Tongue (tissue), 2 donors: Measurements from ENCODE around the gene VIPR2. TPM values are rescaled to one million over a fixed set of nuclear protein-coding genes. Genes with fewer than 3 reads are reported as not detected.
A peak's percentile ranks its signal among the peaks of the same experiment; 100 is the strongest.

Source experiments
- DNase-seq: peaks from one replicate; pipeline ENCODE4 v3.0.0-alpha.2; 2015
- total RNA-seq: library from RNA; depleted of rRNA; stranded (reverse); fragments of >200 nt; gene quantifications from one replicate; pipeline ENCODE4 v1.2.3, GENCODE V29; 2014

The VIPR2 gene
- total RNA-seq, 1 donor from 2014 or later = 9.6 TPM

DNA sequence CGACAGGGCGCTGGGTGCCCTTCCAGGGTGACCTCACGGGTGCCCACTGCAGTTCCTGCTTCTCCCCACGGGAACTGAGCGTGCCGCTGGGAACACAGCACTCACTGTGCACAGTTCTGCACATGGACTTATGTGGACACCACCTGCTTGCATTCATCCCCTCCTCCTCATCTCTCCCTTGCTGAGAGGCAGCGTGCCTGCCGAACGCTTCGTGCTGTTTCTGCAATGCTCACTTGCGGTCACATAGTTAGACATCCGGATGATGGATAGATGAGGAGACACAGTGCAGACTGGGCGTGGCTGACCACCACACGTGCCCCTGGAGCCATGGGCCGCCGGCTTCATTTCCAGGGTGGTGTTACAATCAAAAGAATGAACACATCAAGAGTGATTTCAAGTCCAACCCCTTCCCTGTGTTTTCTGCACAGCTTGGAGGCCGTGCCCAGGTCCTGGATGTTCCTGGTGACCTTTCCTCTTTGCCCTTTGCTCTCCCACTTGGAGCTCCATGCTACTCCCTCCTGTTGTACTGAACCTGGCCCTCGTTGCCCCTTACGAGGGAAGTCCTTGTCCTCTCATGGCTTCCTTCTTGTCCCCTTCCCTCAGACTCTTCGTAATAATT is 119.4 kb downstream of the VIPR2 start:
- no peak for DNase-seq

DNA sequence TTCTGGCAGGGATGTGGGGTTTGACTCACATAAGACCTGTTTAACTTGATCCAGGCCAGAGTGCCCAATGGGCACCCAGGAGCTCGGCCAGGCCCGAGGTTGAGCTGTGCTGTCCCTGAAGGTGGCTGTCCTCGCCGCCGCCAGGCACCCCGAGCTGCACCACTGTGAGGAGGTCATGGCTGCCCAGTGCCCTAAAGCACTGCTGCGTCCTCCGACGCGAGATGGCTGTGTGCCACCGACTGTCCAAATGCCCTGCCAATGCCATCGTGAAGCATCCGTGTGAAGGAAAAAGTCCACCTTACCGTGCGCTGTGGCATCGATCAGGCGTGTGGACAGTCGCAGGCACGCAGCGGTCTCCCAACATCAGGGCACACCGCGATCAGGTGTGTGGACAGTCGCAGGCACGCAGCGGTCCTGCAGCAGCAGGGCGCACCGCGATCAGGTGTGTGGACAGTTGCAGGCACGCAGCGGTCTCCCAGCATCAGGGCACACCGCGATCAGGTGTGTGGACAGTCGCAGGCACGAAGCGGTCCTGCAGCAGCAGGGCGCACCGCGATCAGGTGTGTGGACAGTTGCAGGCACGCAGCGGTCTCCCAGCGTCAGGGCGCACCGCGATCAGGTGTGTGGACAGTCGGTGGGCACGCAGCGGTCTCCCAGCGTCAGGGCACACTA is 120.3 kb downstream of the VIPR2 start:
- DNase-seq = no peak

DNA sequence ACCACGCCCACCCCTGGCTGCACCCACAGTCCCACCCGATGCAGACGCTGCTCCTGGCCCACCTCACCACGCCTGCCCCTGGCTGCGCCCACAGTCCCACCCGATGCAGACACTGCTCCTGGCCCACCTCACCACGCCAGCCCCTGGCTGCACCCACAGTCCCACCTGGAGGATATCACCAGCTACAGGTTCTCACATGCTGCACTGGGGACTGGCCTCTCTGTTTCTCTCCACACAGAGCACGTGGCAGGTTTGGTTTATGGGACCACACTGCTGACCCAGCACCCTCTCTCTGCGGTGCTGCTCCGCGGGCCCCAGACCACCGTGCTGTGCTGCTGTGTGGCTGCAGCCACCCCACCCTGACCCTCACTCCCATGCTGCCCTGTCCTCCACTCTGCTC is 120.9 kb downstream of the VIPR2 start:
- DNase-seq = no peak

DNA sequence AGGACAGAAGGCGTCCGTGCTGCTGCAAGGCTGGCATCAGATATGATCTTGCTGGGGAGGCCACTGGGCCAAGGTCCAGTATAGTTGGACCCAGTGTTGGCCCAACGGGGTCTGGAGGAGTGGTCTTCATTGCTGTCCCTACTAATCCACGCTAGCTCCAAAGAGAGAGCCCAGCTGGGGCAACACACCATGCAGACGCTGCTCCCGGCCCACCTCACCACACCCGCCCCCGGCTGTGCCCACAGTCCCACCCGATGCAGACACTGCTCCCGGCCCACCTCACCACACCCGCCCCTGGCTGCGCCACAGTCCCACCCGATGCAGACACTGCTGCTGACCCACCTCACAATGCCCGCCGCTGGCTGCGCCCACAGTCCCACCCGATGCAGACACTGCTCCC is 121.5 kb downstream of the VIPR2 start:
- no peak for DNase-seq

DNA sequence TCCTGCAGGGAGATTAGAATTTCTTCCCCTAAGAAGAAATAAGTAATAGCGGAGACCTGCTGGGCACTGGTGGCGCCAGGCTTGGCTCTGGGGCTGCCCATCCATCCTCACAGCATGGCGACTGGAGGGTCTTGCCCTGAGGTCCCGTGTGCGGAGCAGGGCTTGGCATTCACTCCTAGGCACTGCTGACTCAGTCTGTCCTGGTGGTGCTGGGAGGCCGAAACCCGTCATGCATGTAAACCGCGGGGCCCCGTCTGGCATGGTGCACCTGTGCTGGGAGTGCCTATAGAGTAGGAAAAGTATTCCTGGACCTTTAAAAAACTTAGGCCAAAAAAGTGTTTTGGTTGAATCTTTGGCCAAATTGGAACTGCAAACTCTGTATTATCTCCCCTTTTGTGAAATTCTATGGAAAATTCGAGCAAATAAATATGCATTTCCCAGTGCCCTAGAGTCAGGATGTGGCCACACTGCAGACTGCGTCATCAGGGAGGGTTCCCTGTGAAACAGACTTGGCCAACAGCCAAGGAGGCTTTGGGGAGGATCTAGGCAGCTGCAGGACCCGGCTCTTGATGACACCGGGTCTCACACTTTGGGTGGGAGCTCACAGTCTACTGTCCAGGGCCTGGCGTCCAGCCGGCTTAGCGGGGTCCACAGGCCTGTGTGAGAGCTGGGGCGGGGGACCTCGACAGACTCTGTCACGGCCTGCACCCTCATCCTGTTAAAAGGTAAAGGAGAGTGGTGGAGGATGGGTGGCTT is 122.3 kb downstream of the VIPR2 start:
- DNase-seq = peak; percentile 51

DNA sequence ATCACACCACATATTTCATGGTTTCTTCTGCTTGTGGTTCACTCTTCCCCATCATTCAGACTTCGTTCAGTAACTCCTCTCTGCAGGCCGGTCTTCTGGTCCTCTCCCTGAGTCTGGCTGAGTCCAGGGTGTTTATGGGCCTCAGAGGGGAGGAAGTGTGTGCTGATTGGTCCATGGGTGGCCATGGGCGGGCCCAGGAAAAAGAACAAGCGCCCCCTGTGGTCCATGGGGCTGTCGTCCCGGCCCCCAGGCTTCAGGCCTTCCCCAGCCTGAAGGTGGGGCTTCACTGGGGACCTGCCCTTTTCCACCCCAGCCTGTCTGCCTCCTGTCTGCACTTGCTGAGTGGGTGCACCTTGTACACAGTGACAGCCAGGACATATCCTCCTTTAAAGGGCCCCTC is 123.7 kb downstream of the VIPR2 start:
- DNase-seq = no peak

DNA sequence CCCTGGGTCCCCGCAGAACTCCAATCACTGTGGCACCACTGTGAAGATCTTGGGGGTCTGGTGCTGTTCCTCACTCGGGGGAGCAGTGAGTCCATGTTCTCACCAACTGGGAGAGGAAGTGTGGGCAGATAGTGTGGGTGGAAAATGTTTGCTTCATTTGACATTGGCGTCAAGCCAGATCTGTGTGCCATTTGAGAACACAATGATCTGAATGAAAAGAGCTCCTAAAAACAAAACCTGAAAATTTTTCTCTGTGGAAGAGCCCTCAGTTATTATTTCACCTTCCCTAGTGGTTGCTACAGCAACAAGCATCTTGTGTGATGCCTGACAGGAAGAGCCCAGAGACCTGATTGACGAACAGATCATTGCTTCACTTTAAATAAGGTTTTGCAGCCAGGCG is 125.6 kb downstream of the VIPR2 start:
- no peak for DNase-seq

DNA sequence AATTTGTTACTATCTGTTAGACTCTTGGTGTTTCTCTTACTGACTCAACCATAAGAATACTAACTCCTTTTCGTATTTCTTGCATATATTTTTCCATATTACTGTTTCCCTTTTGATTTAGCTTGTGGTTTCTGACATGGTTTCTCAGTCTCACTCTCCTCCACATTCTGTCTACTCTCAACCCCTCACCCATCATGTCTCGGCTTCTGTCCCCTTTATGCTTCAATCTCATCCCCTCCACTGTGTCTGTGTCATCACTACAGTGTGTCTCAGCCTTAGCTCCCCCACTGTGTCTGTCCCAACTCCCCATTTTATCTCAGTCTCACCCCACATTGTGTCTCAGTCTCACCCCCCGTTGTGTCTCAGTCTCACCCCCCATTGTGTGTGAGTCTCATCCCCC is 126.9 kb downstream of the VIPR2 start:
- no peak for DNase-seq

DNA sequence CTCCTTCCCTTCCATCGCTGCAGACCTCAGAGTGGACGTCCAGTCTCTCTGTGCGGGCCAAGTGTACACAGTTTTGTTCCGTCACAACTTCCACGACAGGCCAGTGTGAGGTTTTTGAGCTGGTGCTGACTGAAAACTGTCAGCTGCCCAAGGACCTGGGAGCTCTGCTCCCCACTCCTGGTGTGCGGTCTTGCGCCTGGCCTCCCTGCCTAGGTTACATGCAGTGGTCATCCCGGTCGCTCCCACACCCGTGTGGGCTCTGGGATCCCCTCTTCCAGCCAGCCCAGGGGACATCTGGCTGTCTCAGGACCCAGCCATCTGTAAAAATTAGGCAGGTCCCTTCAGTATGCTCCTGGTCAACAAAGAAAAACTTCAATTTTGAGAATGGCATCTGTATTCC is 127.5 kb downstream of the VIPR2 start:
- no peak for DNase-seq

DNA sequence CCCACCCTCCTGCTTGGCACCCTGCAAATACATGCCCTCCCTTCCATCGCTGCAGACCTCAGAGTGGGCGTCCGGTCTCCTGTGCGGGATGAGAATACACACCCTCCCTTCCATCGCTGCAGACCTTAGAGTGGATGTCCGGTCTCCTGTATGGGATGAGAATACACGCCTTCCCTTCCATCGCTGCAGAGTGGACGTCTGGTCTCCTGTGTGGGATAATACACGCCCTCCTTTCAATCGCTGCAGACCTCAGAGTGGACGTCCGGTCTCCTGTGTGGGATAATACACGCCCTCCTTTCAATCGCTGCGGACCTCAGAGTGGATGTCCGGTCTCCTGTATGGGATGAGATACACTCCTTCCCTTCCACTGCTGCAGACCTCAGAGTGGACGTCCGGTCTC is 128.1 kb downstream of the VIPR2 start:
- no peak for DNase-seq

DNA sequence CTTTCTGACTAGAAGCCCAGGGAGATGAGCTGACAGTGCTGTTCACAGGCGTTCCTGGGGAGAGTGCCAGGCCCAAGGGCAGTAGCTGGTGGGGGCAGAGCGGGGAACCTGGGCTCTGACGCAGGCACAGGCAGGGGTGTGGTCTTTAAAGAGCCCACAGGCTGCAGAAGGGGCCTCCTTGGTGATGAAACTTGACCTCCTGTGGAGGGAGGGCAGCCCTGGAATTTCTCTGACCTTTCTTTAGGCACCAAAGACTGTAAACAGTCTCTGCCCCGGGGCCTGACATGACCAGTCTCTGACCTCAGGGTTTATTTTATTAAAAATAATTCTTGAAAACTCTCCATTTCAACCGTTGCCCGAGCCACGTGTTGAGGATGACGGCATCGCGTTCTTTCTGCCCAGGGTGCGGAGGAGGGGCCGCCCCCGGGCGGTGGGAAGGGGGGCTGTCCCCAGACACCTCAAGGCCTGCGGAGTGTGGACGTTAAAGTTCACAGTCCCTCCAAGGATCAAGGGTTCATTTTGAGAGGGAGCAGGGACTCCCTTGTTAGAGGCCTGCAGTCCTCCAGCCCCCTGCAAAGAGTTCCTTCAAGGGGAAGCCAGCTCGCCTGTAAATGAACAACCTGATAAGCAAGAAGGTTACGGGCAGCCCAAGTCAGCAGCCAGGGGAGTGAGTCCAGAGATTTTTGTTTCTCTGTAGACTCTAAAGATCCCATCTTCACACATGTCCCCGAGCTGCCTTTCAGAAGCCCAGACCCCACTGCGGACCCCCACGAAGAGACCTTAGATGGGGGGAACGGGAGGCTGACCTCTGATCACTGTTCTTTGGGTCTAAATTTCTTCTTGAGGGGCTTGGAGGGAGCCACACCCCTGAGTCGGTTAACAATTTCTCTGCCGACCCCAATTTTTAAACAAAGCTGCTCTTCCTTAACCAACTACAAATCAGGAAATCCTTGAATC is 128.9 kb downstream of the VIPR2 start:
- DNase-seq = peak; percentile 68

DNA sequence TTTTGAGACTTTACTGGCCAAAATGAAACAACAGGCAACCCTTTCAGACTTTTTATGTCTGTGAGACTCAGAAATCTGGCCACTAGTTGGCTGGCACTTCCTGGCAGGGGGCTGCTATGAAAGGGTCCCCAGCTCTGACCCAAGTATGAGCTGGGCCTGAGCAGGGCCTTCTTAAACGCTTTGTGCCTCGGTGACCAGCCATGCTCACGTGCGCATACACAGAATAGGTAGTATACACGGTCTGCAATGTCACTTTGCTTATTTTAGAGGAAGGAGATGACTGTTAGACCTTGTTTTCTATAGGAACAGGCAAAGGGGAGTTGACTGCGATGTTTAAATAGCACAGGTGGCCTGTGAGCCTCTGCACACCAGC is 129.6 kb downstream of the VIPR2 start:
- no peak for DNase-seq

DNA sequence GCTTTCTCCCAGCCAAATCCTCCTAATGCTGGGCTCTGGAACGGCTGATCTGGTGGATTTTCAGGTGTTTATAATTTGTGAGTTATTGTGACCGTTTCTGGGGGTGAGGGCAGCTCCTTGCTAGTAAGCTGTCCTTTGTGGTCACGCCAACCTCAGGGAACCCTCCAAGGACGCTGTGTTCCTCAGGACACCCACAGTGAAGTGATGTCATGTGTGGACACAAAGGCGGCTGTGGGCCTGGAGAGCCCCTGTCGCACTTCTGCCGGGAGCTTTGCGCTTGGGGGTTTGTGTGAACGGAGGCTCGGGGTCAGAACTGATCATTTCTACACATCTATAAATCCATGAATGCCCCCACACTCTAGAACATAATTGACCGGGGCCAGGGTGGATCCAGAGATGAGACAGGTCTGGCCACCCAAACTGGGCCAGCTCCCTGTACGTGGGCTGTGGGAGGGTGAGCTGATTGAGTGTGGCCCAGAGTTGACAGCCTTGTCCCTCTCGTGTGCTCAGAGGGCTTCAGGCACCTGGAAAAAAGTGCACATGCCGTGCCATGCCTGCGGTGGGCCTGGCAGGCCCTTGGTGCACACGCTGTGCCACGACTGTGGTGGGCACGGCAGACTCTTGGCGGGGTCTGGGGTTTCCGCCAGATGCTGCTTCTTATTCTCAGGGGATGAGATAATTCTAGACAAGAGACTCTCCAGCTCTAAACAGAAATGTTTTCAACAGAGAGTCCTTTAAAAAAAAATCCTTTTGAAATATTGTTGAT is 130.2 kb downstream of the VIPR2 start:
- DNase-seq = no peak

DNA sequence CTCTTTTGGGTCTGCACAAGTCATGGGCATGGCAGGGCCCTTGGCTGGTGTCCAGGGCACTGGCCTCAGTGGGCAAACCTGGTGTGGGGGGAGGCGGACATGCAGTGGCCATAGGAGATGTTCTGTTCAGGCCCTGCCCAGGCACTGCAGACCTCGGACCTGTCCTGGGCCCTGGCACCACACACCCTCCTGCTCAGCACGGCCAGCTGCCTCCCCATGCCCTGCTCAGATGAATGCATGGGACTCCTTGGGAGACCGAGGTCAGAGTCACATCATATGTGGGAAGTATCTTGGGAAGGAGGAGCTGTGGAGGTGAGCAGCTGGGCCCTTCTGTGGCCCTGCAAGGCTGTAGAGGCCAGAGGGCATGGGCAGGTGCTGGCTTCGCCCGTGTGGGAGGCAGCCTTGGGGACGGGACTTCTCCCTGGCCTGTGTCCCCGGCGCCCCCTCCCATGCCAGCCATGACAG is 130.8 kb downstream of the VIPR2 start:
- no peak for DNase-seq

DNA sequence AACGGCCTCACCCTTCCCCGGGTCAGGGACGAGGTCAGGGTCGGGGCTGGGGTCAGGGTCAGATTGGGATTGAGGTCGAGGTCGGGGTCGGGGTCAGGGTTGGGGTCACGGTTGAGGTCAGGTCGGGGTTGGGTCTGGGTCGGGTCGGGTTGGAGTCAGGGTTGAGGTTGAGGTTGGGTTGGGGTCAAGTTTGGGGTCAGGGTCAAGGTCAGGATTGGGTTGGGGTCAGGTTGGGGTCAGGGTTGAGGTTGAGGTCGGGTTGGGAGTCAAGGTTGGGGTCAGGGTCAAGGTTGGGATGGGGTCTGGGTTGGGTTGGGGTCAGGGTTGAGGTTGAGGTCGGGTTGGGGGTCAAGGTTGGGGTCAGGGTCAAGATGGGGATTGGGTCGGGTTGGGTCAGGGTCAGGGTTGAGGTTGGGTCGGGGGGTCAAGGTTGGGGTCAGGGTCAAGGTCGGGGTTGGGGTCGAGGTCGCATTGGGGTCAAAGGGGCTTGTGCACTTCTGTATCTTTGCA is 131.4 kb downstream of the VIPR2 start:
- no peak for DNase-seq

DNA sequence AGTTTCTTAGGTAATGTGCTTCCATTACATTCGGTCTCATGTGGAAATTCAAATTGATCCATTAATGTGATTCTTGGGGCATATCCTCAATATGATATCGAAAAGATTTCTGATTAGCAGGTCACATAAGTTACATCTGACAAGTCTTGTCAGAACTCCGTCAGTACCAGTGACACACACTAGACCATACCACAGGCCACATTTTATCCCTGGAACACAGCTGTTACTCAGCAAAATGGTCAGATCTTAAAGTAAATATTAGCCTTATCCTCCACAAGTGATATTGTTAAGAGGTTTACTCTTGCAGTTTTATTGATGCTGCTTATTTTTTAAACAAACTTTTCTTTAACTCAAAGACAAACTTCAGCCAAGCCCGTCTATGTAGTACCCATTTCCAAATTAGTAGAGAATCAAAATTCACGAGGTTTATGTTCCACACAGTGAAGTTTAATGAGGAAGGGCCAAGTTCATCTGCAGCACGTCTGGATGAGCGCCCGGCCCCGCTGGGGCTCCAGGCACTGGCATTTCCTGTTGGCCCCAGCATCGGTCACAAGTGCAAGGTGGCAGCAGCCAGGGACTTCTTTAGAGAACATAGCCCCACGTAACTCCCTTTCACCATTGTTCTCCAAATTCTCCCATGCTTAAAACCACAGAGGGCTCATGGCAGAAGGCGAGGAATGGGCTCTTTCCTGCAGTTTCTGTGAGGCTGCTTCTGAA is 132.2 kb downstream of the VIPR2 start:
- peak; percentile 35 for DNase-seq

DNA sequence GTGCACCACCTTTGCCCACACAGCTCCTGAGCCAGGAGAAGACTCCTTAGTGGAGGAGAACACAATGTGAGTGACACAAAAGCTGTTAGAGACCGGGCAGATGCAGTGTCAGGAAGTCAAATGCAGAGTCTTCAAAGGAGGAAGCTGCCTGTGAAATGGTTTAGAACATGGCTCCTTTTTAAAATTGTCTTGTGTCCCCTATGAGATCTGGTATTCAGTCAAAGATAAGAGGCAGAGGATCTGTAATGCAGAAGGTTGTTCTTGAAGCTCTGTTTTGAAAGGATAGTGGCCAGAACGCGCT is 133.0 kb downstream of the VIPR2 start:
- no peak for DNase-seq

DNA sequence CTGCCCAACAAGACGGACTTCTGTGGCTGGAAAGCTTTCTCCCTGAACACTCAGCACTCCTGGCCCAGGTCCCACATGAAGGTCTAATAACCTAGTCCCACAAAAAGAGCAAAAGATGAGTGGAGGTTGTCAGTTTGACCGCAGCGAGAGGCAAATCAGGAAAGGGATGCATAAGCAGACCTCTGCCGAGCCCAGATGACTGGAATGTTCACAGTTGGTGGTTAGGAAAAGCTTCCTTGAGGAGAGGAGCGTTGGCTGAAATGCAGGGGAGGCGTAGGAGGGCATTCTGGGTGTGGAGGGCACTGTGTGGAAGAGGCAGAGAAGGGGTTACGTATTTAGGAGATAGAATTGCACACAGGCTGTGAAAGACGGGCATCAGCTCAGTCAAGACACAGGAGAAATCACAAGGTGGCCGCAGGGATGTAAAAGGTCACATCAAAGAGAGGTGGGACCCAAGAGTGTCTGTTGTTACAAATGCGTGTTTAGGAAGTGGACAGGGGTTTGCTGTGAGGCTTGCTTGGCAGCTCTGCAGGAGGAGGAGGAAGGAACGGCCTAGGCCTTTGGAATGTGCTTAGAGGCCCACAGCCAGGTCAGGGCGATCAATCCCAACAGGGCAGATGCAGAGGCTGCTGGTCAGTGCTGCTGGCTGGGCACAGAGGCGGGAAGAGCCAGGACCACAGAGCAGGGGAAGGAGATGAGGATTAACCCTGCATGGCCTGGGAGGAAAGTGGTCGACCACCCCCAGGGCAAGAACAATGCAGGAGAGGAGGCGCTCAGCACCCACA is 133.5 kb downstream of the VIPR2 start:
- no peak for DNase-seq

DNA sequence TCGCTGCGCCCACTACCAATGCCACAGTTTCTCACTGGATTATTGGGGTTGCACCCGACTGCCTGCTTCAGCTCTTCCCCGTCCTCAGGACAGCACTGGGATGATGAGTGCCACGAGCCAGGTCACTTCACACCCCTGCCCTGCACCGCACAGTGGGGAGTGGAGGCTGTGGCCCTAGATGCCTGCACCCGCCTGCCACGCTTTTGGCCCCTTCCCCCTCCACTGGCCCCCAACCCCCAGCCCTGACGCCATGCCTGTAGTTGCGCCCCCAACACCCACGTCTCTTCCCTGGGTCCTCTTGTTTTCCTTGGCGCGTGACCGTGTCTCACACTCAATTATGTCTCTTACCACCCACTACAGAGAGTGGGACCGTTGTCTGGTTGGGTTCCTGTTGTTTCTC is 134.3 kb downstream of the VIPR2 start:
- DNase-seq = no peak

DNA sequence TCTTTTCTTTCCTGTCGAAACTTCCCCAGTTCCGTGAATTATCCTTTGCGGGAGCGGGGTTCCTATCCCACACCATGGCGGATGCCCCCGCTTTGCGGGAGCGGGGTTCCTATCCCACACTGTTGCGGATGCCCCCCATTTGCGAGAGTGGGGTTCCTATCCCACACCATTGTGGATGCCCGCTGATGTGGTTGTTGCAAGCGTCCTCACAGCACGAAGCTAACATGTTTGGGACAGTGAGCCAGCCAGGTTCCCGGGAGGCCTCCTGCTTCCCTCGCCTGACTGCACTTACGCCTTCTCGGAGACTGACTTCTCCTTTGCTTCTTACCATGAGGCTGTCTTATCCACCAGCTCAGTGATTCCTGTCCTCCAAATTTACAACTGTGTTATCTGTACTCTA is 134.7 kb downstream of the VIPR2 start:
- DNase-seq = no peak
